Activated T-helper 17 cell treated with anti-CD3 and anti-CD28 coated beads, Interleukin-2, amount 50 U/mL, for 72 hours (primary cell): ENCODE measurements around the gene TBX2. TPM values are rescaled to one million over a fixed set of nuclear protein-coding genes. Genes with fewer than 3 reads are reported as not detected.
A peak's percentile ranks its signal among the peaks of the same experiment; 100 is the strongest.
"Not testable (repeated sequence)": the region's sequence is repeated elsewhere in the genome, so short reads cannot be mapped to it uniquely, and the experiment has no call there.

Experiments
- ATAC-seq: fragments of 150-1000 bp; cut with Tn5 transposase; replicated peaks from 2 replicates; pipeline ENCODE4 v1.10.0; 2021; ENCODE audit warnings: mild to moderate bottlenecking, moderate library complexity
- H3K27ac Mint-ChIP-seq: one replicate; pipeline ENCODE4 v1.8.0; 2022; ENCODE audit warnings: mixed read lengths
- H3K27me3 Mint-ChIP-seq: one replicate; pipeline ENCODE4 v1.8.0; 2022; ENCODE audit warnings: mixed read lengths
- H3K36me3 Mint-ChIP-seq: one replicate; pipeline ENCODE4 v1.8.0; 2022; ENCODE audit warnings: low read depth, mild to moderate bottlenecking, mixed read lengths
- H3K4me1 Mint-ChIP-seq: one replicate; pipeline ENCODE4 v1.8.0; 2022; ENCODE audit warnings: mixed read lengths
- H3K4me3 Mint-ChIP-seq: one replicate; pipeline ENCODE4 v1.8.0; 2022; ENCODE audit warnings: mild to moderate bottlenecking, mixed read lengths
- H3K9me3 Mint-ChIP-seq: one replicate; pipeline ENCODE4 v1.8.0; 2022; ENCODE audit warnings: mixed read lengths
- total RNA-seq, 2 donors: library from RNA; stranded (reverse); gene quantifications; one replicate each; pipeline ENCODE4 v1.2.3, GENCODE V29; 2022

The TBX2 gene
- total RNA-seq, 2 donors from 2014 or later, result not detected

- not testable (repeated sequence) for H3K4me1 Mint-ChIP-seq, H3K9me3 Mint-ChIP-seq, H3K36me3 Mint-ChIP-seq, H3K27ac Mint-ChIP-seq, ATAC-seq, H3K4me3 Mint-ChIP-seq
- H3K27me3 Mint-ChIP-seq, result peaks cover 53% of the 10 kb centered on the region
Measured at GRCh38 chr17:61449140-61449539, 49.5 kb downstream of the TBX2 start.

- H3K27me3 Mint-ChIP-seq, result peaks cover 51% of the 10 kb centered on the region
- no peak for ATAC-seq
- H3K4me1 Mint-ChIP-seq, result peaks cover 5% of the 10 kb centered on the region
- H3K9me3 Mint-ChIP-seq, result no peaks in the 10 kb centered on the region
- H3K4me3 Mint-ChIP-seq, result no peak overlapping the region
- no peaks in the 10 kb centered on the region for H3K36me3 Mint-ChIP-seq
- no peak overlapping the region for H3K27ac Mint-ChIP-seq
Measured at GRCh38 chr17:61449707-61450640, 50.3 kb downstream of the TBX2 start.

GRCh38 chr17:61450641-61451537 is 51.2 kb downstream of the TBX2 start:
- Mint-ChIP-seq H3K27ac (no peak overlapping the region), H3K4me1 (peaks cover 5% of the 10 kb centered on the region), H3K36me3 (no peaks in the 10 kb centered on the region), H3K4me3 (peak overlapping the region; percentile 51), H3K9me3 (no peaks in the 10 kb centered on the region), H3K27me3 (peaks cover 54% of the 10 kb centered on the region)
- no peak for ATAC-seq

DNA sequence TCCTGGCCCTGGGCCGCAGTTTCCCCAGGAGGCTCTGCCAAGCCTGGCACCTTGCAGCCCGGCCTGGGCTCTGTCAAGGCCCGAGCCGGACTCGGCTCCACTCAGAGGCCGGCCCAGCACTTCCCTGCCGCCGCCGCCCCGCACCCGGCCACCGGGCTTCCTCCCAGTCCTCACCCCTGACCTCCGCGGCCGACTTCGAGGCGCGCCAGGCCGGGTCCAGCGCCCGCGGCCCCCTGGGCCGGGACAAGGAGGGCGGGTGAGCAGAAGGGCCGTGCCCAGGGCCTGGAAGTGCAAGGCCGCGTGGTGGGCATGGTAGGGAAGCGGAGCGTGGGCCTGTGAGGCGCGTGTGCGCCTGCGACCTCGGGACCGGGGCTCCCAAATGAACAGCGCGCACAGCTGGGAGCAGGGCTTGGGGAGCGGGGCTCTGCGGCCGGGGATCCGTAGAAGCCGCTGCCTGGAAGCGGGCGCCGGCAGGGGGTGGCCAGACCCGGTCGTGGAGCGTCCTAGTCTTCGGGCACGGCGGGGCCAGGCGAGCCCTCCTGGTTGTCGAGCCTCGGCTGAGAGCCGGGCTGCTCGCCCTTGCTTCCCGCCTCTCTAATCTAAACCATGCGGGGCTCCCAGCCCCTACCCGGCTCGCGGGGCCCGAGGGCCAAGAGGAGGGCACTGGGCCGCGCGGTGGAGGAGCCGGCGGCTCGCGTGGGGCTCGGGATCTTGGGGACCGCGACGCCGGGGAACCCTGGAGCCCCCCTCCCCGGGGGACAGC is 52.1 kb downstream of the TBX2 start:
- Mint-ChIP-seq H3K4me1 (peaks cover 5% of the 10 kb centered on the region), H3K36me3 (no peaks in the 10 kb centered on the region), H3K4me3 (peak overlapping the region; percentile 51), H3K27me3 (peaks cover 51% of the 10 kb centered on the region), H3K9me3 (no peaks in the 10 kb centered on the region), H3K27ac (no peak overlapping the region)
- no peak for ATAC-seq

DNA sequence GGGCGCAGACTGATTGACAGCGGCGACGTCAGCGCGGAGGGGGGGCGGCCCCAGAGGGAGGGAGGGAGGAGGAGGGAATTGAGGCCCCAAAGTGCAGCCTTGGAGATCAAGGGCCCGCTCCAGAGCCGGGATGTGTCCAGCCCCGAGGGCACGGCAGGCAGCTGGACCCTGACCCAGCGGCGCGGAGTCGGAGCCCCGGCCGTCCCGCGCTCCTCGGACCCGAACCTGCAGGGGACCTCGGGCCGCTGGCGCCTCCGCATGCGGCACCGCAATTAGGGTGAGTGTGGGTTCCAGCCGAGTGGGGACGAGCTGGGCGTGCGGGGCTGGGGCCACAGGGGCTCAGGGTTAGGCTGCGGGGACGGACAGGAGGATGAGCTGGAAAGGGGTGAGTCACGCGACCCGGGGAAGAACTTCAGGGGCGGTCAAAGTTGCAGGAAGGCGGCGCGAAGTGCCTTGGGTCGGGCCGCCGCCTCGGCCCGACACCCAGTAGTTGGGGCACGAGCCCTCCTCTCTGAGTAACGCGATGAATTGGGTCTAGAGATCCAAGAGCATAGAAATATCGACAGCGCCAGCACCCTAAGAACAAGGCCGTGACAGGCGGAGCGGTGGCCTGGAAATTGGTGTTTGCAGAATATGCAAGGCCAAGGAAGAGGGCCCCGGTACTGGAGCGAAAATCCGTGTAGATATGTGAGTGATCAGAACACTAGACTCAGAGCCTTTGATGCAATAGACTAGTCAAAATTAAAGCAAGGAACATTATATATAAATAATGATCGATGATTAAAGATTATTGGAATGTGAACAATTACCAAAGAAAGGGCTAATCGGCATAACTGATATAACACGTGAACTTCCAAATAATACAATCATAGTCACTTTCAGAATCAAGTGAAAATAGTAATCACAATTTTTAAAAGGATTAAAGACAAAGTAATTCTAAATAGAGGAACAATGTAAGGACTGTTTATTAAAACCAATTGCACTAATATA is 53.0 kb downstream of the TBX2 start, which contains the start of gene TBX4:
Gene TBX4, plus strand, starts transcription at position 122 of the 990 bp plus-strand sequence. CDS start 4,069 bp downstream, outside the sequence.
- Mint-ChIP-seq H3K36me3 (no peaks in the 10 kb centered on the region), H3K27ac (no peak within 1 kb of the TSS), H3K27me3 (peaks cover 57% of the 10 kb centered on the region), H3K9me3 (no peaks in the 10 kb centered on the region), H3K4me1 (peaks cover 5% of the 10 kb centered on the region), H3K4me3 (peak within 1 kb of the TSS; percentile 51)
- ATAC-seq, result no peak

DNA sequence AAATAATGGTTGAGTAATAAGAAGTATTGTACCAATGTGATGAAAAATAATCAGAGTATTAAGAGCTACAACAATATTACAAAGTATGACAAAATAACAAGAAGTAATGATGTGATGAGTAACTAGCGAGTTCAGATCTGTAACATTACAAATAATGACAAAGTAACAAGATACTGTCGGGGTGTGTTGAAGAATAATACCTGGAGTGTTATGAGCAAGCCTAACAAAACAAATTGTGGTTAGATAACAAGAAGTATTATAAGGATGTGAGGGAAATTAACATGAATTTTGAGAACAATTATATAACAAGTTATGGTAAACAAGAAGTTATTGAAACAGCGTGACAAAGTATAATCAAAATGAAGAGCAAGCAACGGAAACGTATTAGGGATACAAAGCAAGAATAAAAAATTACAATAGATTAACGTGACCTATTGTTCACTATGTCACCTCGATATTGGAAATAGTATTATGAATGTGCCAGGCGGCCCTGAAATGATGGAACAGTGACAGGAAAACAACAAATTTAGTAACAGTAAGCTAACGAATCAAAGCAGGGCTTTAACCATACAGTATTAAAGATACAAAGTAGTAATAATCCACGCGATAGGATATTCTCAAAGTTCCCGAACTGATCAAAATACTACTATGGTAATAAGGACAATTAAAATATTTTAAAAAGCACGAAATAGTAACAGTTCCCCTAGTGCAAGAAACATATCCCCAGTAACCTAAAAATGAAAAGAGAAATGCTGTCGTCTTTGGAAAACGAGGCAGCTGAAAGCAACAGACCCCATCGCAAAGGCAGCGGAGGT is 54.1 kb downstream of the TBX2 start:
- Mint-ChIP-seq H3K4me1 (peaks cover 5% of the 10 kb centered on the region), H3K36me3 (no peaks in the 10 kb centered on the region), H3K9me3 (no peaks in the 10 kb centered on the region), H3K27me3 (peaks cover 64% of the 10 kb centered on the region), H3K27ac (no peak overlapping the region), H3K4me3 (peak overlapping the region; percentile 28)
- ATAC-seq, result no peak

GRCh38 chr17:61454381-61455323 is 55.0 kb downstream of the TBX2 start:
- peak overlapping the region; percentile 28 for H3K4me3 Mint-ChIP-seq
- H3K4me1 Mint-ChIP-seq, result peaks cover 5% of the 10 kb centered on the region
- H3K36me3 Mint-ChIP-seq, result no peaks in the 10 kb centered on the region
- ATAC-seq, result no peak
- no peak overlapping the region for H3K27ac Mint-ChIP-seq
- peaks cover 70% of the 10 kb centered on the region for H3K27me3 Mint-ChIP-seq
- no peaks in the 10 kb centered on the region for H3K9me3 Mint-ChIP-seq

DNA sequence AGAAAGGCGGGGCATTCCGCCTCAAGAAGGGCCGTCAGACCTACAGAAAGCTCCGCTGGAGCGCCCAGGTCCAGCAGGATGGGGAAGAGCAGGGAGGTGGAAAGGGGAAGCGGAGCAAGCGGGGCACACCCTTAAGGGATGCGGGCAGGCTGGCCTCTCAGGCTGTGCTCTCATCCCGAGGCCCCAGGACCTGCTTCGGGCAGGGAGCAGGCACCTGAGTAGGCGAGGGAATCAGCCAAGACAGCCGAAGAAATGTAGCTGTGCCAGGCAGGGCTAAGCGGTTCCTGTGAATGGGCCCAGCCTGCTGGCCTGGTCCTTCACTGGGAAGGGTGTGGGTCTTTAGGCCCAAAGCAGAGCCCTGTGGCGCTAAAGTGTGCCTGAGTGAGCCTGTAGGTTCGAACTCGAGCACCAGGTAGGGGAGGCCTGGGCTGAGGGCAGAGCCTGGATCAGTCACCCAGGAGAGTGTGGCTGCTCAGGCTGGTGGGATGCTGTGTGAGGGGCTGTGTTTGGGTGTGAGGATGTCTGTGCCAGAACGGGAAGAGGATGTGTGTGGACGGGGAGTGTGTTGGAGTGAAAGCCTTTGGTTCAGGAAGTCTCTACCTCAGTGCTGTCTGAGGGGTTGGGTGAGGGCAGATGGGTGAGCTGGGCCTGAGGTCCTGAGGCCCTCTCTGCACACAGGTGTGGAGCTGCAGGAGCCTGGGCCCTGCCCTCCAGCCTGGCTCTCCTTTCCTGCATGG is 55.8 kb downstream of the TBX2 start:
- H3K4me1 Mint-ChIP-seq, result peaks cover 5% of the 10 kb centered on the region
- no peak overlapping the region for H3K27ac Mint-ChIP-seq
- H3K4me3 Mint-ChIP-seq, result peak overlapping the region; percentile 16
- no peaks in the 10 kb centered on the region for H3K9me3 Mint-ChIP-seq
- peaks cover 69% of the 10 kb centered on the region for H3K27me3 Mint-ChIP-seq
- ATAC-seq, result no peak
- no peaks in the 10 kb centered on the region for H3K36me3 Mint-ChIP-seq

DNA sequence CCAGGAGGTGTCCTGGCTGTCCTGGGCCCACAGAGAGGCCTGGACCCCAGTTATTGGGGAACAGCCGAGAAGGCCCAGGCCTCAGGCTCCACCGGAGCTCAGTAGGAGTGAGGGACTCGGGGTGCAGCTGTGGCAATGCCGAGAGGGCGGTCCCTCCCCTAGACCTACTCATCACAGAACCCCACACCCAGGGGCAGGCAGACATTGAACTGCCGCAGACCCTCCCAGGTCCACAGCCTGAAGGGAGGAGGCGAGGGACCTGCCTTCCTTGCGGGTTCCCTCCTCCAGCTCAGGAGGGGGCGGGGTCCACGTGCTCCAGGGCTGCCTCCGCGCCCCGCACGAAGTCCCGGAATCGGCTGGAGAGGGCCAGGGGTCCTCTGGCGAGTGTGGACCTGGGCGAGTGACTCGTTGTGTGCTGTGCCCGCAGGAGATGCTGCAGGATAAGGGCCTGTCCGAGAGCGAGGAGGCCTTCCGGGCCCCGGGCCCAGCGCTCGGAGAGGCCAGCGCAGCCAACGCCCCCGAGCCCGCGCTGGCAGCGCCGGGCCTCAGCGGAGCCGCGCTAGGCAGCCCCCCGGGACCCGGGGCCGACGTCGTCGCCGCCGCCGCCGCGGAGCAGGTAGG is 56.5 kb downstream of the TBX2 start:
- Mint-ChIP-seq H3K4me3 (peak overlapping the region; percentile 16), H3K36me3 (no peaks in the 10 kb centered on the region), H3K27me3 (peaks cover 69% of the 10 kb centered on the region), H3K27ac (no peak overlapping the region), H3K4me1 (peaks cover 5% of the 10 kb centered on the region), H3K9me3 (no peaks in the 10 kb centered on the region)
- ATAC-seq, result no peak

GRCh38 chr17:61456688-61457225 is 57.1 kb downstream of the TBX2 start:
- Mint-ChIP-seq H3K27me3 (peaks cover 74% of the 10 kb centered on the region), H3K4me3 (peak overlapping the region; percentile 57), H3K4me1 (peaks cover 5% of the 10 kb centered on the region), H3K27ac (no peak overlapping the region), H3K36me3 (no peaks in the 10 kb centered on the region), H3K9me3 (no peaks in the 10 kb centered on the region)
- ATAC-seq, result peak; percentile 16
